BLaER1 (cell line): Measurements from ENCODE around the gene PTK6.

Source experiments
- H3K27ac ChIP-seq: shearing (Covaris generic); formaldehyde crosslinking; 2 replicates; pipeline ENCODE4 v1.8.1; 2022
- H3K27me3 ChIP-seq: shearing (Covaris generic); formaldehyde crosslinking; 2 replicates; pipeline ENCODE4 v1.8.1; 2022
- H3K36me3 ChIP-seq: shearing (Covaris generic); formaldehyde crosslinking; 2 replicates; pipeline ENCODE4 v1.8.1; 2022
- H3K4me1 ChIP-seq: shearing (Covaris generic); formaldehyde crosslinking; 2 replicates; pipeline ENCODE4 v1.8.1; 2022
- H3K4me2 ChIP-seq: shearing (Covaris generic); formaldehyde crosslinking; 2 replicates; pipeline ENCODE4 v1.8.1; 2022
- H3K4me3 ChIP-seq: shearing (Covaris generic); formaldehyde crosslinking; 2 replicates; pipeline ENCODE4 v1.8.1; 2022
- H3K9ac ChIP-seq: shearing (Covaris generic); formaldehyde crosslinking; 2 replicates; pipeline ENCODE4 v1.8.1; 2022
- H3K9me3 ChIP-seq: shearing (Covaris generic); formaldehyde crosslinking; 2 replicates; pipeline ENCODE4 v1.8.1; 2022
- H4K20me1 ChIP-seq: shearing (Covaris generic); formaldehyde crosslinking; 2 replicates; pipeline ENCODE4 v1.8.1; 2022
- Cebpa-rat ChIP-seq: shearing (Covaris generic); IDR thresholded peaks from 2 replicates; pipeline ENCODE4 v1.8.1; 2022

Gene PTK6

GRCh38 chr20:63557481-63557891 is 20.3 kb upstream of the PTK6 start:
- Histone ChIP-seq H3K27me3 (peaks cover 54% of the 10 kb centered on the region), H3K4me1 (peaks cover 54% of the 10 kb centered on the region), H3K4me3 (no peak overlapping the region), H3K27ac (no peak overlapping the region), H3K9ac (no peak overlapping the region), H4K20me1 (peaks cover 70% of the 10 kb centered on the region), H3K9me3 (no peaks in the 10 kb centered on the region), H3K4me2 (no peak overlapping the region), H3K36me3 (no peaks in the 10 kb centered on the region)
- no peak for TF ChIP-seq Cebpa-rat

DNA sequence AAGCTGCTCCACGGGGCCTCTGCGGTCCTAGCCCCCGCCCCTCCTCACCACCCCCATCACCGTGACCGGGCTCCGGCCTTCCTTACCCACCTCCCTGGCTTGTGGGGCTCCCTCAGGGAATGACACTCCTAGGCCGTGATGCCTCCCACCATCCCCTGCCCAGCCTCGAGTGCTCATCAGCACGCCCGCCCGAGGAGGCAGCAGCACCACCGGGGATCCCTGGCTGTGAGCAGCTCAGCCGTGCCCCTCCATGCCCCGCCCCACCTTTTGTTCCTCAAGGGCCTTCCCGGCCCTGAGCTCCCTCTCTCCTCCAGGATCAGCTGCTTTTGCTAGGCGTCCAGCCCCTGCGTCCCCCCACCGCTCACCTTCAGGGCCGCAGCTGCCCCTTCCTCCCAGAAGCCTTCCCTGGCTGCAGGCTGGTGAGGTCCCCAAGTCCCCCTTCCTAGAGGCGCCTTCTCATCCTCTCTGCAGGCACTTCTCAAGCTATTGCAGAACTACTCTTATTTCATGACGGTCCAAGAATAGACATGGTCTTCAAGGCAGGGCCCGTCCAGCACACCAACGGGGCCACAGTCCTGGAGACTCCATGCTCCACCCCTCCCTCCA is 19.8 kb upstream of the PTK6 start:
- peaks cover 70% of the 10 kb centered on the region for H4K20me1 ChIP-seq
- no peaks in the 10 kb centered on the region for H3K9me3 ChIP-seq
- no peak for TF ChIP-seq Cebpa-rat
- H3K27ac ChIP-seq, result no peak overlapping the region
- H3K36me3 ChIP-seq, result no peaks in the 10 kb centered on the region
- no peak overlapping the region for H3K4me3 ChIP-seq
- H3K9ac ChIP-seq, result no peak overlapping the region
- peaks cover 54% of the 10 kb centered on the region for H3K4me1 ChIP-seq
- no peak overlapping the region for H3K4me2 ChIP-seq
- H3K27me3 ChIP-seq, result peaks cover 59% of the 10 kb centered on the region

DNA sequence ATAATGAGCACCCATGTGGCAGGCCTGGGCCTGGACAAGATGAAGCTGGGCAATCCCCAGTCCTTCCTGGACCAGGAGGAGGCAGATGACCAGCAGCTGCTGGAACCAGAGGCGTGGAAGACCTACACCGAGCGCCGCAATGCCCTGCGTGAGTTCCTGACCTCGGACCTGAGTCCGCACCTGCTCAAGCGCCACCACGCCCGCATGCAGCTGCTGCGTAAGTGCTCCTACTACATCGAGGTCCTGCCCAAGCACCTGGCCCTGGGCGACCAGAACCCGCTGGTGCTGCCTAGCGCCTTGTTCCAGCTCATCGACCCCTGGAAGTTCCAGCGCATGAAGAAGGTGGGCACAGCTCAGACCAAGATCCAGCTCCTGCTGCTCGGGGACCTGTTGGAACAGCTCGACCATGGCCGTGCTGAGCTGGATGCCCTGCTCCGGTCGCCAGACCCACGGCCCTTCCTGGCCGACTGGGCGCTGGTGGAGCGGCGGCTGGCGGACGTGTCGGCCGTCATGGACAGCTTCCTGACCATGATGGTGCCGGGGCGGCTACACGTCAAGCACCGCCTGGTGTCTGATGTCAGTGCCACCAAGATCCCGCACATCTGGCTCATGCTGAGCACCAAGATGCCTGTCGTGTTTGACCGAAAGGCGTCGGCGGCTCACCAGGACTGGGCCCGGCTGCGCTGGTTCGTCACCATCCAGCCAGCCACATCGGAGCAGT is 18.6 kb upstream of the PTK6 start:
- Histone ChIP-seq H3K27me3 (peaks cover 59% of the 10 kb centered on the region), H3K9me3 (no peaks in the 10 kb centered on the region), H3K27ac (no peak overlapping the region), H3K4me3 (no peak overlapping the region), H3K9ac (no peak overlapping the region), H3K4me2 (peak overlapping the region; percentile 100), H4K20me1 (peaks cover 66% of the 10 kb centered on the region), H3K4me1 (peaks cover 54% of the 10 kb centered on the region), H3K36me3 (no peaks in the 10 kb centered on the region)
- no peak for TF ChIP-seq Cebpa-rat

DNA sequence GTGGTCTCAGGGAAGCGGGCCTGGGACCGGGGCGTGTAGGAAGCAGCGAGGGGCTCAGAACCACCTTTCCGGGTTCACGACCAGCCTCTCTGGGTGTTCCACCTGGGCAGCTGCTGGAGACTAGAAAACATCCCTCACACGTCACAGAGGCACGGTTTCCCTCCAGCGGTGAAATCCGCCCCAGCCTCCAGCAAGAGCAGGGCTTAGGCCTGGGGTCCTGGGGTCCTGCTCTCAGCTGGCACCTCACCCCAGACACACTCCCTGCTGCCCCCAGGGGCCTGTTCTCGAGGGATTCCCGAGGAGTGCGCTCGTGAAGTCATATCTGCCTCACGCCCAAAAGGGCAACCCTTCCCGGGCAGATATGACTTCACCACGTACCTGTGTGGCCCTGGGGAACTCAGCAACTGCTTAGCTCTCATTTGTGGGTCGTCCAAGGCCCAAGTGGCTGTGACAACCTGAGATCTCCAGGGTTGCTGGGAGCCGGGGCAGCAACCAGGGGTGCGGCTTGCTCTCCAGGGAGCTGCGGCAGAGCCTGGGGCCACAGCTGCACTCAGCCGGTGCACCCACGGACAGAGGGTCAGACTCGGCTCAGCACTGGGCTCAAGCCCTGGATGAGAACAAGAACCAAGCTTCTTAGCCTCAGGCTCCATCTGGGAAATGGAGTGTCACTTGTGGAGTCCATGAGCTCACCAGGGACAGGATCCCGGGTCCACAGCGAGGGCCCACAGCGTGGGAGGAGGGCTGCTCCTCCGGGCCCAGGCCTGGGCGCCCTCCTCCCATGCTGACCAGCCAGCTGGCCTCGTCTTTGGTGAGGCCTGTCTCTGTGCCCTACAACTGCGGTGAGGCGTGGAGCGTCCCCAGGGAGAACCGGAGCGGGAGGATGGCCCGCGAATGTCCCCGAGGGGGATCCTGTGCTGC is 17.4 kb upstream of the PTK6 start:
- Histone ChIP-seq H3K27me3 (peaks cover 64% of the 10 kb centered on the region), H3K4me2 (peak overlapping the region; percentile 100), H4K20me1 (peaks cover 67% of the 10 kb centered on the region), H3K4me3 (peak overlapping the region; percentile 74), H3K27ac (no peak overlapping the region), H3K9me3 (no peaks in the 10 kb centered on the region), H3K4me1 (peaks cover 51% of the 10 kb centered on the region), H3K36me3 (no peaks in the 10 kb centered on the region), H3K9ac (peak overlapping the region; percentile 71)
- no peak for TF ChIP-seq Cebpa-rat

DNA sequence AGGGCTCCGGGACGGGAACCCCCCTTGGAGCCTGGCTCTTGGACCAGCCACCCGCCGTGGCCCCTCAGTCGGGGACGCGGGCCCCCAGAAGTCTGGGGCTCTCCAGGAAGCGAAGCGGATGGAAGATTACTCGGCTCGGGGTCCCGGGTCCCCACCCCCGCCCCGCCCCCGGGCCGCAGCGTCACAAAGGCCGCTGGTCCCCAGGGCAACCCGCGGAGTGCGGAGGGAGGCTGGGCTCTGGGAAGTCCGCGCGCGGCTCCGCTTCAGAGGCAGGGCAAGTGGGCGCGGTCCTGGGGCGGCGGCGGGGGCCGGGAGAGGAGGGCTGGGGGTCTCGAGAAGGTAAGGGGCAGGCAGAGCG is 16.7 kb upstream of the PTK6 start, which contains the start of gene FNDC11:
Gene FNDC11, plus strand, starts transcription at position 227 of the 358 bp plus-strand sequence. CDS start 1,505 bp downstream, outside the sequence.
- Histone ChIP-seq H3K4me3 (peak within 1 kb of the TSS; percentile 74), H3K27me3 (peaks cover 70% of the 10 kb centered on the region), H4K20me1 (peaks cover 67% of the 10 kb centered on the region), H3K4me1 (peaks cover 51% of the 10 kb centered on the region), H3K9ac (peak within 1 kb of the TSS; percentile 71), H3K9me3 (no peaks in the 10 kb centered on the region), H3K4me2 (peak within 1 kb of the TSS; percentile 100), H3K36me3 (no peaks in the 10 kb centered on the region), H3K27ac (peak within 1 kb of the TSS; percentile 70; the same call in 1 of the 2 replicates)
- TF ChIP-seq Cebpa-rat, result no peak

DNA sequence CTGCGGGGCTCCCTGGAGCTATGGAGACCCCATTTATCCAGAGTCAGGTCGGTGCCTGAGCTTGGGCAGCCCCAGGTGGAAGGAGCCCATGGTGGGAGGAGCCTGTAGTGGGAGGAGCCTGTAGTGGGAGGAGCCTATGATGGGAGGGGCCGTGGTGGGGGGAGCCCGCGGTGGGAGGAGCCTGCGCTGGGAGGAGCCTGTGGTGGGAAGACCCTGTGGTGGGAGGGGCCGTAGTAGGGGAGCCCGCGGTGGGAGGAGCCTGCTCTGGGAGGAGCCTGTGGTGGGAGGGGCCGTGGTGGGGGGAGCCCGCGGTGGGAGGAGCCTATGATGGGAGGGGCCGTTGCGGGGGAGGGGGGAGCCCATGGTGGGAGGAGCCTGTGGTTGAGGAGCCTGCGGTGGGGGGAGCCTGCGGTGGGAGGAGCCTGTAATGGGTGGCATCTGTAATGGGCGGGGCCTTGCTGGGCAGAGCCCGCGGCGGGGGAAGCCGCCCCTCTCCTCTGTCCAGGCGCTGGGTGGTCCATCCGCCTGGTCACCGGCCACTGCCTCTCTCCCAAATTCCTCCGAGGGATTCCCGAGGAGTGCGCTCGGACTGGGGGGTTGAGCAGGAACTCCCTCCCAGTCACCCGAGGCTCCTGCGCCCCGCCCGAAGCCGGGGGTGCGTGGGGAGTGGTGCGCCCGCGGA is 16.2 kb upstream of the PTK6 start:
- Histone ChIP-seq H3K4me3 (peak overlapping the region; percentile 74), H4K20me1 (peaks cover 72% of the 10 kb centered on the region), H3K27ac (peak overlapping the region; percentile 70; the same call in 1 of the 2 replicates), H3K27me3 (peaks cover 75% of the 10 kb centered on the region), H3K9me3 (no peaks in the 10 kb centered on the region), H3K36me3 (no peaks in the 10 kb centered on the region), H3K4me2 (peak overlapping the region; percentile 100), H3K9ac (peak overlapping the region; percentile 71; the same call in 1 of the 2 replicates), H3K4me1 (peaks cover 56% of the 10 kb centered on the region)
- no peak for TF ChIP-seq Cebpa-rat

GRCh38 chr20:63552481-63553249 is 15.5 kb upstream of the PTK6 start:
- Histone ChIP-seq H3K4me2 (peak overlapping the region; percentile 92), H3K4me3 (peak overlapping the region; percentile 48), H4K20me1 (peaks cover 76% of the 10 kb centered on the region), H3K27me3 (peaks cover 83% of the 10 kb centered on the region), H3K36me3 (no peaks in the 10 kb centered on the region), H3K9me3 (no peaks in the 10 kb centered on the region), H3K4me1 (peaks cover 59% of the 10 kb centered on the region), H3K27ac (peak overlapping the region; percentile 63; the same call in 1 of the 2 replicates), H3K9ac (no peak overlapping the region)
- TF ChIP-seq Cebpa-rat, result no peak

GRCh38 chr20:63551068-63551467 is 13.9 kb upstream of the PTK6 start:
- Histone ChIP-seq H4K20me1 (peaks cover 75% of the 10 kb centered on the region), H3K4me3 (no peak overlapping the region), H3K27me3 (peaks cover 84% of the 10 kb centered on the region), H3K4me2 (peak overlapping the region; percentile 32; the same call in 1 of the 2 replicates), H3K9me3 (no peaks in the 10 kb centered on the region), H3K9ac (no peak overlapping the region), H3K27ac (no peak overlapping the region), H3K4me1 (peaks cover 56% of the 10 kb centered on the region), H3K36me3 (no peaks in the 10 kb centered on the region)
- no peak for TF ChIP-seq Cebpa-rat
